NT2/D1 (cell line): Measurements from ENCODE around the gene CD47.

Source experiments
- DNase-seq: peaks from one replicate; pipeline ENCODE4 v3.0.0-alpha.2; 2011; ENCODE audit warnings: low read depth, low spot score
- H3K27me3 ChIP-seq: 2 replicates; pipeline ENCODE4 v1.6.0; 2011; ENCODE audit warnings: mild to moderate bottlenecking; ENCODE audit not compliant: insufficient read length, insufficient read depth
- H3K36me3 ChIP-seq: 2 replicates; pipeline ENCODE4 v1.6.1; 2011; ENCODE audit warnings: mild to moderate bottlenecking, low read length, mixed read lengths; ENCODE audit not compliant: insufficient read depth, insufficient read length
- H3K4me1 ChIP-seq: 2 replicates; pipeline ENCODE4 v1.5.1; 2011; ENCODE audit not compliant: insufficient read depth, insufficient read length
- H3K4me3 ChIP-seq: 2 replicates; pipeline ENCODE4 v1.5.1; 2011; ENCODE audit warnings: low read depth; ENCODE audit not compliant: insufficient read length
- H3K9ac ChIP-seq: 2 replicates; pipeline ENCODE4 v1.6.0; 2011; ENCODE audit warnings: low read depth; ENCODE audit not compliant: insufficient read length
- H3K9me3 ChIP-seq: 2 replicates; pipeline ENCODE4 v1.5.1; 2011; ENCODE audit warnings: mild to moderate bottlenecking, low read length; ENCODE audit not compliant: insufficient read depth
- SUZ12 ChIP-seq: IDR thresholded peaks from 2 replicates; pipeline ENCODE4 v1.6.1; 2011; ENCODE audit not compliant: insufficient read length, insufficient read depth; ENCODE audit errors: extremely low read depth
- YY1 ChIP-seq: IDR thresholded peaks from 2 replicates; pipeline ENCODE4 v1.6.1; 2011; ENCODE audit not compliant: insufficient read length, insufficient read depth
- ZNF274 ChIP-seq: IDR thresholded peaks from 2 replicates; pipeline ENCODE4 v1.6.1; 2011; ENCODE audit warnings: mild to moderate bottlenecking, low read depth, low read length

The CD47 gene

GRCh38 chr3:108098003-108098370, 7.2 kb upstream of the CD47 start:
- no peak overlapping the region for H3K9ac ChIP-seq
- no peak for TF ChIP-seq SUZ12
- TF ChIP-seq ZNF274, result no peak
- no peak for TF ChIP-seq YY1
- DNase-seq, result no peak
- H3K36me3 ChIP-seq, result no peaks in the 10 kb centered on the region
- no peak overlapping the region for H3K4me3 ChIP-seq
- H3K27me3 ChIP-seq, result no peaks in the 10 kb centered on the region
- H3K9me3 ChIP-seq, result no peaks in the 10 kb centered on the region
- H3K4me1 ChIP-seq, result no peaks in the 10 kb centered on the region

- Histone ChIP-seq H3K27me3 (no peaks in the 10 kb centered on the region), H3K4me3 (no peak overlapping the region), H3K4me1 (no peaks in the 10 kb centered on the region), H3K36me3 (no peaks in the 10 kb centered on the region), H3K9ac (no peak overlapping the region), H3K9me3 (no peaks in the 10 kb centered on the region)
- no peak for DNase-seq
- TF ChIP-seq SUZ12, result no peak
- no peak for TF ChIP-seq YY1
- TF ChIP-seq ZNF274, result no peak
These were observed 6.6 kb upstream of the CD47 start for GRCh38 chr3:108097322-108098002.

DNA sequence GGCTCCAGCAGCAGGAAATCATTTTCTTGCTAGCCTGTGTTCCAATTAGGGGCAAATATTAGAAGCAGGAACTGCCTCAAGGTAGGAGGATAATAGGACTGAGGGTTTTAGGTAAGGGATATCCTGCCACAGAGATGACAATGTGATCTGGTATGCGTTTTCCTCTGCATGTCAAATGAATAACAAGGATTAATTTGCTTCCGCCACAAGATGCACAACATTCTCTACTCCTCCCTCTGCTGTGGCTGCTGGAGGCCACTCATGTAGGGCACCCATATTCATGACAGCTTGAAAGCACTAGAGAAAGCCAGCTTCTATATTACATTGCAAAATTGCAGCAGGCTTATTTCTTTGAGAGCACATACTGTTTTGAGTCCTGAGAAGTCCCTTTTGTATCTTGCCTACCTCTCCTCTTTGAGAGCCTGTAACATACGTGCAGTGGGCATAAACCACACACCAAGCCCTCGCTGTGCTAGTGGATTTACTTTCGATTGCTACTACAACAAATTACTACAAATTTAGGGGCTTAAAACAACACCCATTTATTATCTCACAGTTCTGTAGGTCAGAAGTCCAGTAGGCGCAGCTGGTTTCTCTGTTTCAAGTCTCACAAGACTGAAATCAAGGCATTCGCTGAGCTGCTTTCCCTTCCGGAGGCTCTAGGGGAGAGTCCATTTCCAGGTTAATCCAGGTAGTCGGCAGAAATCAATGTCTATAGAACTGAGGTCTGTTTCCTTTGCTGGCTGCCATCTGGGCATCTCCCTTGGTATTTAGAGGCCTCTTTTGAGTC, 5.9 kb upstream of the CD47 start:
- Histone ChIP-seq H3K27me3 (peaks cover 4% of the 10 kb centered on the region), H3K4me1 (no peaks in the 10 kb centered on the region), H3K9ac (no peak overlapping the region), H3K36me3 (no peaks in the 10 kb centered on the region), H3K9me3 (peaks cover 2% of the 10 kb centered on the region; the same call in 1 of the 2 replicates), H3K4me3 (no peak overlapping the region)
- no peak for DNase-seq
- no peak for TF ChIP-seq YY1
- TF ChIP-seq ZNF274, result no peak
- no peak for TF ChIP-seq SUZ12

DNA sequence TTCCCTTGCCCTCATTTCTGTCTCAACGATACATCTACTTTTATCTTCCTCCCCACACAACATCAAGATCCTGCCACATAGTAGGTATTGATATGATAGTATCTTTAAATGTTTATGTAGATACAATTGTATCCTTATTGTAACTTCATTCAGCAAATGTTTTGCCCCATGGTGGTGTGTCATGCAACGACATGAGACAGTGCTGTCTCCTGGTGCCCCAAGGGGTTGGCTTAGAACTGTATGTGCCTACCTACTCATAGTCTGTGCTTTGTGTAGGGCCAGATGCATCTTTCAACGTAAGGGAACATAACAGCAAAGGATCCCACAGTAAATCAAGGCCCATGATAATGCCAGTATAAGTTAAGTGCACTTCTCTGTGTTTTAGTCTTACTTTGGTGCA, 2.8 kb upstream of the CD47 start:
- Histone ChIP-seq H3K4me3 (no peak overlapping the region), H3K4me1 (no peaks in the 10 kb centered on the region)

DNA sequence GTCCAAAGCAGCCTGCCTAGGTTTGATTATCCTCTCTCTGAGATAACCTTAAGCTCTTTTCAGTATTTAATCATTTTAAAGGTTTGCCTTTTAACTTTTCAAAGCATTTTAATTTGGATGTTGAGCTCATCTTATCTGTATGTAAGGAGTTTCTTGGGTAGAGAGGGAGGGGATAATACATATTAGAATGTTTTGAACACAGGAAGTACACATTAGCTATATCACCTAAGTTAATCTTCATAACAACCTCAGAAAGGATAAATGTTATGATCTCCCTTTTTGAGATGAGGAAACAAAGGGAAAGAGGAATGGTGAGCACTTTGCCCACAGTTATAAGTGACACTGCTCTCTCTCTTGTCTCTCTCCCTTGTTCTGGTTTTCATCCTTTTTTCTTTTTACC, 2.2 kb upstream of the CD47 start:
- H3K9ac ChIP-seq, result no peak overlapping the region
- H3K9me3 ChIP-seq, result peaks cover 6% of the 10 kb centered on the region; the same call in 1 of the 2 replicates
- H3K4me1 ChIP-seq, result no peaks in the 10 kb centered on the region

More for the DNA sequence above, 2.8 kb upstream of the CD47 start:
- H3K9me3 ChIP-seq, result peaks cover 6% of the 10 kb centered on the region; the same call in 1 of the 2 replicates
- TF ChIP-seq SUZ12 (no peak), YY1 (no peak), ZNF274 (no peak)
- no peaks in the 10 kb centered on the region for H3K36me3 ChIP-seq
- H3K9ac ChIP-seq, result no peak overlapping the region
- H3K27me3 ChIP-seq, result peaks cover 19% of the 10 kb centered on the region
- DNase-seq, result no peak

GRCh38 chr3:108092501-108092900, 1.7 kb upstream of the CD47 start:
- Histone ChIP-seq H3K9me3 (peaks cover 6% of the 10 kb centered on the region; the same call in 1 of the 2 replicates), H3K9ac (no peak overlapping the region), H3K4me3 (no peak overlapping the region), H3K36me3 (no peaks in the 10 kb centered on the region), H3K27me3 (peaks cover 19% of the 10 kb centered on the region), H3K4me1 (no peaks in the 10 kb centered on the region)
- TF ChIP-seq ZNF274, result no peak
- TF ChIP-seq YY1, result no peak
- no peak for TF ChIP-seq SUZ12
- no peak for DNase-seq

More for the DNA sequence above, 2.2 kb upstream of the CD47 start:
- DNase-seq, result no peak
- Histone ChIP-seq H3K36me3 (no peaks in the 10 kb centered on the region), H3K4me3 (no peak overlapping the region), H3K27me3 (peaks cover 19% of the 10 kb centered on the region)
- TF ChIP-seq SUZ12, result no peak
- no peak for TF ChIP-seq ZNF274
- TF ChIP-seq YY1, result no peak

- no peaks in the 10 kb centered on the region for H3K36me3 ChIP-seq
- H3K9ac ChIP-seq, result no peak overlapping the region
- TF ChIP-seq YY1, result no peak
- TF ChIP-seq ZNF274, result no peak
- no peak for TF ChIP-seq SUZ12
- H3K4me1 ChIP-seq, result no peaks in the 10 kb centered on the region
- H3K27me3 ChIP-seq, result peaks cover 19% of the 10 kb centered on the region
- H3K4me3 ChIP-seq, result peak overlapping the region; percentile 73
- H3K9me3 ChIP-seq, result peaks cover 6% of the 10 kb centered on the region; the same call in 1 of the 2 replicates
- no peak for DNase-seq
These were observed 843 bp upstream of the CD47 start for GRCh38 chr3:108091498-108092250.
